HG03460 (cell line): ENCODE data around the gene AAK1.
"Not testable (repeated sequence)": the region's sequence is repeated elsewhere in the genome, so short reads cannot be mapped to it uniquely, and the experiment has no call there.

Source experiments
- ATAC-seq: cut with Tn5 transposase; IDR thresholded peaks from one replicate; pipeline ENCODE4 v1.9.1; 2021; ENCODE audit not compliant: unreplicated experiment

Gene AAK1

GRCh38 chr2:69660637-69661036 is 17.1 kb upstream of the AAK1 start:
- no peak for ATAC-seq

GRCh38 chr2:69659941-69660483 is 16.5 kb upstream of the AAK1 start:
- no peak for ATAC-seq

- ATAC-seq: no peak
These were observed 15.8 kb upstream of the AAK1 start for GRCh38 chr2:69659349-69659748.

- no peak for ATAC-seq
These were observed 8.7 kb upstream of the AAK1 start for GRCh38 chr2:69652206-69652605.

GRCh38 chr2:69647196-69647595 is 3.7 kb upstream of the AAK1 start:
- not testable (repeated sequence) for ATAC-seq

GRCh38 chr2:69646714-69647113 is 3.2 kb upstream of the AAK1 start:
- no peak for ATAC-seq

- ATAC-seq: no peak
These were observed 2.4 kb upstream of the AAK1 start for GRCh38 chr2:69645921-69646320.

- no peak for ATAC-seq
These were observed 1.5 kb upstream of the AAK1 start for GRCh38 chr2:69645031-69645431.

GRCh38 chr2:69644506-69644979 is 1.0 kb upstream of the AAK1 start:
- no peak for ATAC-seq

GRCh38 chr2:69642709-69643601 is 584 bp downstream of the AAK1 start:
- ATAC-seq: no peak

GRCh38 chr2:69641887-69642708 is 1.4 kb downstream of the AAK1 start:
- no peak for ATAC-seq

GRCh38 chr2:69641471-69641870 is 2.1 kb downstream of the AAK1 start:
- ATAC-seq: no peak

- no peak for ATAC-seq
These were observed 4.3 kb downstream of the AAK1 start for GRCh38 chr2:69639266-69639665.

- no peak for ATAC-seq
These were observed 4.9 kb downstream of the AAK1 start for GRCh38 chr2:69638630-69639029.

- ATAC-seq: no peak
These were observed 5.6 kb downstream of the AAK1 start for GRCh38 chr2:69637923-69638322.

- ATAC-seq: no peak
These were observed 7.1 kb downstream of the AAK1 start for GRCh38 chr2:69636395-69636794.

GRCh38 chr2:69635432-69635831 is 8.1 kb downstream of the AAK1 start:
- ATAC-seq: no peak

GRCh38 chr2:69634196-69634821 is 9.2 kb downstream of the AAK1 start:
- ATAC-seq: no peak

- no peak for ATAC-seq
These were observed 12.1 kb downstream of the AAK1 start for GRCh38 chr2:69631402-69631801.

GRCh38 chr2:69629921-69630608 is 13.5 kb downstream of the AAK1 start:
- no peak for ATAC-seq
